ENCODE measurements around the gene PEX11A.

Gene PEX11A

DNA sequence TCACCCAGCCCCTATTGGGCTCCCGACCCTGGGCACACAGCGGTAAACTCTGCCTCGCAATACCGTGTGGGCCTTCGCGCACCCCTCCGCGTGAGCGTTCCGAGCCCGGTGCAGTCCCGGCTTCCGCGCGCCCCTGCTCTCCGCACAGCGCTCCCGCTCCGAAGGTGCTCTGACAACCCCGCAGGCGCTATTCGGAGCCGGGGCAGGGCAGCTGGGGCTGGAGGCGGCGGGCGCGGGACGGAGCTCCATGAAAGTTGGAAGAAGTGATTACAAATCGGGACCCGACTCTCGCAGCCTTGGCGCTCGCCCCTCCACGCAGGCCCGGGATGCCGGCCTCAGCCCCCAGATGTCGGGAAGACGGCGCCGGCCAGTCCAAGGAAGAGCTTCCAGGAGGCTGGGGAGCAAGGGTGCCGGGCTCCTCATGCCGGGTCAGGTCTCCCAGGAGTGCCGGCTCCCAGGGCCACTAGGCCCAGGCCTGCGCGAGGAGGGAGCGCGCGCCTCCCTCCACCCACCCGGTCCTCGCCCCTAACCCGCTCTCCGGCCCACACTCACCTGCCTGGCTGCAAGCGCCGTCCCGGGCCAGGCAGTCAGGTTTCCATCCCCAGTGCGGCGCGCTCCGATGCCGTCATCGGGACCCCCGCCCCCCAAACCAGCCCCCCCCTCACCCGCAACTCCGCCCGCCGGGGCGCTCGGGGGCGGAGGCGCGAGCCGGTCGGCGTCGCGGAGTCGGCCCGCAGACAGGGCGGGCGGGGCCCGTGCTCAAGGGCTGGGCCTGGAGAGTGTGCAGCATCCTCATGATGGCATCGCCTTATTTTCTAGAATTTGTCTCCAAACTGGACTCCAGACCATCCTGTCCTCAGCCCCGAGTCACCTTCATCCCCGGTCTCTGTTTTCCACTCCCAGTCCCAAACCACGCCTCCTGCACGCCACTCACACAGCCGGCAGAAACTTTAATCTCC is 35.4 kb downstream of the PEX11A start, which contains the start of gene KIF7:
TSS of gene KIF7 (minus strand) at position 621 of the 959 bp plus-strand sequence. CDS start 2,537 bp downstream, outside the sequence.
- peak; percentile 45 for DNase-seq

DNA sequence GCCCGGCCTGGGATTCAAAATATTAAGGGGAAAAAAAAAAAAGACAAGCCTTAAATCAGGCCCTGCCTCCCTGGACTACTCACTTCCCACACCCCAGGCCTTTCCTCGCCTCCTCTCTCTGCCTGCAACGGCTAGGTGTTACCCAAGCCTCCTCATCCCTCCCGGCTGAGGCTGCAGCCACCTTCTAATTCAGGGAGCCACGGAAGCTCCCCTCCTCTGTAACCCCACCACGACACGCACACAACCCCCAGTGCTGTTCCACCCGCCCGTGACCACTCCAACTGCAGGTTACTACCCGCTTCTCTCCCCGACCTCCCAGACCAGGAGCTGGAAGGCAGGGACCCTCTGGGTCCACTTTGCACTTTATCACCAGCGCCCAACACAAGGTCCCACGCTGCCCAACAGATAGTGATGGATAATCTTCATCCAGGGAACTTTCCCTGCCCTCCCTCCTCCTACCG is 36.2 kb downstream of the PEX11A start:
- DNase-seq, result no peak

DNA sequence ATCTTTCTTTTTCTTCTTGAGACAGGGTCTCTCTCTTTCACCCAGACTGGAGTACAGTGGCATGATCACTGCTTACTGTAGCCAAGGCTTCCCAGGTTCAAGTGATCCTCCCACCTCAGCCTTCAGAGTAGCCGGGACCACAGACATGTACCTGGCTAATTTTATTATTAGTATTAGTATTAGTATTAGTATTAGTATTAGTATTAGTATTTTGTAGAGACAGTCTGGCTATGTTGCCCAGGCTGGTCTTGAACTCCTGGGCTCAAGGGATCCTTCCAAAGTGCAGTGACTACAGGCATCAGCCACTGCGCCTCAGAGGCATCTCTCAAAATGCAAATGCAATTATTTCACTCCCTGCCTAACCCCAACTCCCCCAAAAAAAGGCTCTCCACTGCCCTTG is 37.0 kb downstream of the PEX11A start:
- DNase-seq, result no peak

DNA sequence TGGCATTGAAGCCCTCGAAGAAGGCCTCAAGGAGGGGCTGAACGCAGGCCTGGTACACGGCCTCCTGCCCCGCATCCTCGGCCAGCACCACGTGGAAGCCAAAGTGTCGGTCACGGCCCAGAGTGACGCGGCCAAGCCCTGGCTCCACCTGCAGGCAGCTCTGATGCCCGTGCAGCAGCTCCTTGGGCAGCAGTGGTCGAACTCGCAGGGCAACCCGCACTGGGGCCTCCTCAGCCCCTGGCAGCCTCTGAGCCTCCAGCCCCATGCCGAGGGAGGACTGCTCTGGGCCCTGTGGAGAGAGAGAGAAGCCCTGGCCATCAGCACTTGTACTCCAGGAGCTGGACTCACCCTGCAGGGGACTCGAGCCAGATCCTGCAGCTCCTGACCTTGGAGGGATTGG is 37.9 kb downstream of the PEX11A start:
- DNase-seq, result no peak

DNA sequence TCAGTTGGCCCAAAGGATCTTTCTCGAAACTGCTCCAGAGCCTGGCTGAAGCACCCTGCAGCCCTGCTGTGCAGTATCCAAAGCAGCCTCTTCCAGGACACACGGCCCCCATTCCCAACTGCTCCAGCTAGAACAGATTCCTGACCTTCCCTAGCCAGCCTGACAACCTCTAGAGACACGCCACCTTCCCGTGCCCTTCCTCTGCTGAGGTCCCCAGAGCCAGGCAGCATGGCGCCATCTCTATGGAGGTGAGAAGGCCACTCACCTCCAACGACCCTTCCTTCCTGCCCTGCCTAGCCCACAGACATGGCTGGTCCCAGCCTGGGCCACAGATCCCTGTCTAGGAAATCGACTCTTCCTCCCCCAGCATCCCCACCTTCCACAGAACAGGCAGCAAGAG is 38.4 kb downstream of the PEX11A start:
- DNase-seq, result no peak

DNA sequence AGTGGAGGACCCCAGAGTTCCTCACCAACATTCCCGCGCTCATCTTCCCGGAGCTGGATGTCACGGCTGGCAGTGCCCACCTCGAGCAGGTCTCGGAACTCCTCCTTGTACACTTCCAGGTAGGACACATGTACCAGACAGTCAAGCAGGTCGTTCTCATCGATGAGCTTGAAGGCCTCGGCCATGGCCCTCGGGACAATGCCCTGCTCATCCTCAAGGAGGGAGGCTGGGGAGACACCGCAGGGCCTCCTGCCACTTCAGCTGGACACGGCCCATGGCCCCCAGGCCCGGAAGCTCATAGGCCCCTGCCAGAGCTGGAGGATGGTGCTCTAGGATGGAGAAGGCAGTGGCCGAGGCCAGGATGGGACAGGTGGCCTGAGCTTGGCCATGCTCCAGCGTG is 40.8 kb downstream of the PEX11A start:
- DNase-seq, result no peak

DNA sequence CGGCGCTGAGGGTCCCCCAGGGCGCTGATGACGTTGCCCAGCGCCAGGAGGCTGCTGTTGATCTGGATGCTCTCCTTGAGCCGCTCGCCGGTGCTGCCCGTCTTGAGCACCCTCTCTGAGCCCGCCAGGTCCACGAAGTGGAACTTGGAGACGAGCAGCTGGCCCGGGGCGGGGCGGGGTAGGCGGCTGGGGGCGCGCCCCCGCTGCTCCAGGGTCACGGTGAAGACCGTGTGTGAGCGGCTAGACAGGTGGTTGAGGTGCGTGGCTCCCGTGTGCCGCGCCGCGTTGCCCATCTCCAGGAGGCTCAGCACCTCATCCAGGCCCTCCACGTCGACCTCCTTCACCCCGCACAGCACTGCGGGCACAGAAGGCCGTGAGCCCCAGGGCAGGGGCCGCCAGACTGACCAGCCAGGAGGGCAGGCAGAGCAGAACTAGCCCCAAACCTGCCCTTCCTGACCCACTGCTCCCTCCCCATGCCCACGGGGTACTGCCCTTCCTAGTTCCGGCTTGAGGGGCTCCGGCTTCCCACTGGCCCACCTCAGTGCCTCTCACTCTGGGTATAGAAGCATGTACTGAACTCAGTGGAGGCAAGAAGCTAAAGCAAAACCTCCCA is 41.4 kb downstream of the PEX11A start:
- no peak for DNase-seq

DNA sequence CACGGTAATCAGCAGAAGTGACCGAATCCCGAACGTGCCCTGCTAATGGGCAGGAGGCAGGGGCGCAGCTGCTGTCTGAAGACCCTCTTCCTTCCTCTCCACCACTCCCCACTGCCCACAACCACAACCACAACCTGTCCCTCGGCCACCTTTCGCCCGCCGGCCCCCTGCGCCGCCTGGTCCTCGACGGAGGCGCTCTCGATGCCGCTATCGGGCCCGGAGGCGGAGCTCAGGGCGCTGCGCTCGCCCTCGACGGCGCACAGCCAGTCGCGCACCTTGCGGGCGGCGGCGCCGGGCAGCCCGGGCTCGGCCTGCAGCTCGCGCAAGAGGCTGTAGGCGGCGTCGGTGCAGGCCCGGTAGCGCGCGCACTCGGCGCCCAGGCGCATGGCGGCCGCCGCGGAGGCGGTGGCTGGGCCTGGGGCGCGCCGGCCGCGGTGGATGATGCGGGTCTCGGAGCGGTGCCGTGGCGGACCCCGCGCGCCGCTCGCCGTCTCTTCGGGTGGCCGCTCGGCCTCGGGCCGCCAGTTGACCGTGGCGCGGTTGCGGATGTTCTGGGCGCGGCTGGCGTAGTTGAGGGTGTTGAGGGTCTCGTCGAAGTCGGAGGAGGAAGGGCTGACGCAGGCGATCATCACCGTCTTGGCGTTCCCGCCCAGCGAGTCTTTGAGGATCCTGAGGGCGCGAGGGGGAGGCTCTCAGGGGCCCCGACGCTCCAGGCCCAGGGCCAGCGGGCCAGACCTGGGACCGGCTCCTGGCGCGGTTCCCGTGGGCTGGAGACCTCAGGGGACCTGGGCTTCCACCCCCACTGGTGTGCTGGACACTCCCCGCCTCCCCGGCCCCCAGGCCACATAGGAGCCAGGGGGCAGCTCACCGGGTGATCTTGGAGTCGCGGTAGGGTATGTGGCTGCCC is 42.2 kb downstream of the PEX11A start:
- DNase-seq, result no peak

DNA sequence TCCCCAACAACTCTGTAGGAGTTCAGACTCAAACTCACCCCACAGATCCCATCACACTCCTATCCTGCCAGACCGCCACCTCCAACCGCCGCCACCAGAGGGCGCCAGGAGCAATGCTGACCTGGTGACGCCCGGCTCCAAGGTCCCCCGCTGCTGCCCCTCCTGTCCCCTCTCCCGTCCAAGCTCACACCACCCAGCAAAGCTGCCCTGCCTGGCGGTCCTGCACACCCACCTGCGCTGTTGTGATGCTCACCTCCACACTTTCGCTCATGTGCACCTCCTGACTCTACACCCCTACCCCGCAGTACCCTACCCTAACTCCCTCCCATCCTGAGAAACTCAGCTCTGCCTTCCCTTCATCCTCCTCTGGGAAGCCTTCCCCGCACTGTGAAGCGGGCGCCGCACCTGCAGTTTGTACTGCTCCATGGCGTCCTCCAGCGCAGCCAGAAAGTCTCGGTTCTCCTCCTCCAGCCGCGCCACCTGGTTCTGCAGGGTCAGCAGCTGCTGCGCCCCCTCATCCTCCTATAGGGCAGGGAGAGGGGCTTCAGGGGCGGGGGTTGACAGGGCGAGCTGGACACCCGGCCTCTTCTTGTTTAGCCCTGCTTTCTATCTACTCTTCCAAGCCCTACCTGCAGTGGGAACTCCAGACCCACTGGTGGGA is 43.2 kb downstream of the PEX11A start:
- DNase-seq, result peak; percentile 91

DNA sequence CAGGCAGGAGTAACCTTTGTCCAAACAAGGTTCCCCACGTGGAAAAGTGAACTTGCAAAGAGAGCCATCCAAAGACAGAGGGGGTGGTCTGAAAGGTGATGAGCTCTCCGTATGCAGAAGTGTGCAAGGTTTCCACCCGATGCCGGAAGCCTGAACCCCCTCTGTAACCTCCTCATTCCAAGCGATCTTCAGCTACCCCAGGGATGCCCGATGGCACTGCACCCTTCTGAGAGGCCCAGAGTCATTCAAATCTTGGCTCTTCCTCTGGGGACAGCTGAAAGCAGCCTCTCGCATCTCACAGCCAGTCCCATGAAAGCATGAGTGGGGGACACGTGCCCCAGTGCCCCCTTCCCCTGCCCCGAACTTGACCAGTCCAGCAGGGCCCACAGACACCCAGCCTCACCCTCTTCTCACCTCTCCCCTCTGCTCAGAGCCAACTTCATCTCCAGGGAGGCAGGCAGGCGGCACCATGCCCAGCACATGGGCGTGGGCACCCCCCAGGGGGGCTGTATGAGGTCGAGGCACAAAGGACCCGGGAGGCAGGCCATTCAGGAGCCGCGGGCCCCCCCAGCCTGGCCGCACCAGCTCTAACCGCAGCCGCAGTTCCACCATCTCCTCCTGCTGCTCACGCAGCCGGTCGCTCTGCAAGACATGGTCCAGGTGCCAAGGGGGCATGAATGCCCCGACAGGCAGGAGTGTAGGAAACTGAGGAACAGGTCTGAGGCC is 44.0 kb downstream of the PEX11A start:
- no peak for DNase-seq

DNA sequence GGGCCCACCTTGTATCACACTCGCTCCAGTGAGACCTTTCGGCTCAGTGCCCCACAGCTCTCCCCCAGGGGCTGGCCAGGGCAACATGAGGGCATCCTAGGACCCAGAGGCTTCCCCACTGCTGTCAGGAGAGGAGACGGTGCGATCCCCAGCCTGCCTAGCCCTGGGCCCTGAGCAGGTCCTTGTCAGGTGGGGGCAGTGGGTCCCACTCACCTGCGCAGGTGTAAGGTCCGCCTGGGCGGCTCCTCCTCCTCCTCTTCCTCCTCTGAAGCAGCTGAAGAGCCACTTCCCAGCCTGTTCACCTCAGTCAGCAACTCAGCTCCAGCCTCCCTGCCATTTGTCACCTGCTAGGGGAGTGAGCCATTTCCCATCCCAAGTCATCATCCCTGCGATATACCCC is 44.9 kb downstream of the PEX11A start:
- no peak for DNase-seq

DNA sequence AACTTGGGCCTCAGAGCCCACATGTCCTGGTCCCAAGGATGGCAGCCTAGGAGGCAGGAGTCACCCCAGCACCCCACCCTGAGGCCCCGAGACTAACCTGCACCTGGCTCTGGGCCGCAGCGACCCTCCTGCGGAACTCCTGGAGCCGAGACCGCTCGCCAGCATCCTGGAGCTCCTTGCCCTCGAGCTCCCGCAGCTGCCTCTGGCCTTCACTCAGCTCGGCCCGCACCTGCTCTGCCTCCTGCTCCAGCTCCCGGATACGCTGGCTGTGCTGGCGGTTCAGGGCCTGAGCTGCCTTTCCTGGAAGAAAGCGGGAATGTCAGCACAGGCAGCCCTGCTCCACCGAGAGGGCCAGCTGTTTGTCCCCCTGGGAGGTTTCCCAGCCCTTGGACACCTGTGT is 48.4 kb downstream of the PEX11A start:
- no peak for DNase-seq

DNA sequence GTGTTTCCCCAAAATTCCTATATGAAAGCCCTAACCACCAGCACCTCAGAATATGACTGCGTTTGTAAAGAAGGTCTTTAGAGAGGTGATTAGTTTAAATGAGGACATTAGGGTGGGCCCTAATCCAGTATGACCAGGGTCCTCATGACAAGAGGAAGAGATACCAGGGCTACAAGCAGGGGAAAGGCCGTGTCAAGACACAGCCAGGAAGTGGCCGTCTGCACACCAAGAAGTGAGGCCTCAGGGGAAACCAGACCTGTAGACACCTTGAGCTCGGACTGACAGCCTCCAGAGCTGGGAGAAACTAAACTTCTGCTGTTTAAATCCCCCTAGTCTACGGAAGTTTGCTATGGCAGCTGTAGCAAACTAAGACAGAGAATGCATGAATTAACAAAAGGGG is 49.5 kb downstream of the PEX11A start:
- DNase-seq, result no peak

DNA sequence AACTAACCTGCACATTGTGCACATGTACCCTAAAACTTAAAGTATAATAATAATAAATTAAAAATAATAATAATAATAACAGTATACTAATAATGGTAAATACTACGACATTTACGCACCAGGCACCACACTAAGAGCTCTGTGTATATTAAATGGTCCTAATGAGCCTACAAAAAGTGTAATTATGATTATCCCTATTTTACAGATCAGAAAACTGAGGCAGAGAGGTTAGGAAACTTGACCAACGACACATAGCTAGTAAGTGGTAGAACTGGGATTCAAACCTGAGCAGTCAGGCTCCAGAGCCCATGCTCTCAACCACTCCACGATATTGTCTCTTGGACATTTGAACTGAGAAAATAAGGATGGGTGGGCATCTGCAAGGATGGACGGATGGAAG is 50.3 kb downstream of the PEX11A start:
- DNase-seq, result no peak

DNA sequence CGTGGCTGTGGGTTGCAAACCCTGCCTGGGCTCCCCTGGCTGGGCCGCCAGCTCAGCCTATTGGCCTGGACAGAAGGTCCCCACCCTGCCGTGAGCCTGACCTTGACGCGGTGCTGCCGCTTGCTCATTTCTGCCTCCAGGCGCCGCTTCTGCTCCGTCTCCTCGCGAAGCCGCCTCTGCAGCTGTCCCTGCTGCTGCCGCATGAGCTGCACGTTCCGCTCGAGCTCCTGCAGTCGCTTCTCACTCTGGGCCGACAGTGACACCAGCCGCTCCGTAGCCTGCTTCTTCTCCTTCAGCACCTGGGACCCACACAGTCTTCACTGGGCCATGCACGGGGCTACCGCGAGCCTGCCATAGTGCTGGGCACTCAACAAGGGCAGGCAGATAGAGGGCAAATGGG is 57.0 kb downstream of the PEX11A start:
- DNase-seq, result no peak

DNA sequence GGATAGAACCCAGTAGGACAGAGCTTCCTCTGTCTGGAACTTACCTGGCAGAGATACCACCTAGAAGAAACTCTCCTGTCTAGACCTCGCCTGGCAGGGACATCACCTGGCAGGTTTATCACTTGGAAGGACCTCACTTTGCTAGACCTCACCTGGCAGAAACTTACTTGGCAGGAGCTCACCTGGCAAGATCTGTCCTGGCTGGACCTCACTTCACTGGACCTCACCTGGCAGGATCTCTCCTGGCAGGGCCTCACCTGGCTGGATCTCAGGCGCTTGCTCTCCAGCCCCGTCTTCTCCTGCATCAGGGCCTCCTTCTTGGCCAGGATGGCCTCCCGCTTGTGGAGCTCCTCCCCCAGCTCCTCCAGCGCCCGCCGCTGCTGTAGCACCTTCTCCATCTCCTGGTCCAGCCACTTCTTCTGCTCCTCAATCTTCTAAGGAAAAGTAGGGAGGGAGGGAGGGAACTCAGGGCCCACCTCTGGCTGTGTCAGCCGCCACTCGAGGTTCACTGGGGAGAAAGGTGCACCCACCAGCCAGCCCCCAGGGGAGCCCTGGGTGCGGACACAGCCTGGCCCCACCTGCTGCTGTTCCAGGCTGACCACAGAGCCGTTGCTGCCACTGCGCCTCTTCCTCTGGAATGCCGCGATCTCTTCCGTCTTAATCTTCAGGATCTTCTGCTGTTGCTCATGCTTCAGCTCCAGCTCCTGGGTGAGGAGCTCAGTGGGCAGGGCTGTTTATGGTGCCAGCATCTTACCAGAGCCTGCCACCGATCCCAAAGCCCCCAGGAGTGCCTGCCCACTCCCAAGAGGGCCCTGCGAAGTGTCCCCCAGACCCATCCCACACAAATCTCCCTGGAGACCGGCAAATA is 57.8 kb downstream of the PEX11A start:
- no peak for DNase-seq

DNA sequence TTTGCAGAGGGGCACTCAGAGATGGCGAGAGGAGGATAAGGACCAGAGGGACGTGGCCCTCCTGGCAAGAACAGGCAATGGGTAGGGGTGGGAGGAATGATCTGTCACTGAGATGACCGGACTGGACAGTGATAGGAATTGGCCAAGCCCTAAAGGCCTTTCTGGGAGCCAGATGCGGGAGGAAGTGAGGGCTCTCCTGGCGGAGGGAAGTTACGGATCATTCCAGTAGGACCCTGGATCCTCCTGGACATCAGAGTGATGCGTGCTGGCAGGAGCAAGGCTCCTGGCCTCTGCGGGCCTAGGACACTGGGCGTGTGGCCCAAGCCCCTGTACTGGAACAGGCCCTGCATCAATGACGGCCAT is 58.7 kb downstream of the PEX11A start:
- DNase-seq, result no peak
